Measurements from ENCODE around the gene PRR15.

The PRR15 gene

DNA sequence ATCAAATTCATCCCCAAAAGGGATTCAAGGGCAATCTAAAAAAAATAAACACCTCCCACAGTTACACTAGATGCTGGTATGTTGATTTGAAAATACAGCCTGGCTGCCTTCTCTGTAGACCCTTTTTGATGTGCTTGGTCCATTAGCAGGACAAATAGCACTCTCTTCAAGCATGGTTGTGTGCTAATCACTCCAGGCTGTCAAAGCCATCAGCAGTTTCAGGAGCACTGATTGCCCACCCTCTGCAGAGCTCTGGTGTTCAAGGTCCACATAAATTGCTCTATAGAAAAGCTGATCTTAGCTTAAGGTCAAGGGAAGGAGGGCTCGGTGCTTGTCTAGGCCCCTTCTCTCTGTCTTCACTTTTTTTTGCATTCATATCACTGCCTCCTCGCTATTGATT is 35.4 kb downstream of the PRR15 start:
- no peaks in the 10 kb centered on the region for H3K36me3 Mint-ChIP-seq (ENCODE audit: low read depth)
- no peak overlapping the region for H3K4me3 Mint-ChIP-seq
- H3K9me3 Mint-ChIP-seq = no peaks in the 10 kb centered on the region
- TF ChIP-seq, protein P1, sequence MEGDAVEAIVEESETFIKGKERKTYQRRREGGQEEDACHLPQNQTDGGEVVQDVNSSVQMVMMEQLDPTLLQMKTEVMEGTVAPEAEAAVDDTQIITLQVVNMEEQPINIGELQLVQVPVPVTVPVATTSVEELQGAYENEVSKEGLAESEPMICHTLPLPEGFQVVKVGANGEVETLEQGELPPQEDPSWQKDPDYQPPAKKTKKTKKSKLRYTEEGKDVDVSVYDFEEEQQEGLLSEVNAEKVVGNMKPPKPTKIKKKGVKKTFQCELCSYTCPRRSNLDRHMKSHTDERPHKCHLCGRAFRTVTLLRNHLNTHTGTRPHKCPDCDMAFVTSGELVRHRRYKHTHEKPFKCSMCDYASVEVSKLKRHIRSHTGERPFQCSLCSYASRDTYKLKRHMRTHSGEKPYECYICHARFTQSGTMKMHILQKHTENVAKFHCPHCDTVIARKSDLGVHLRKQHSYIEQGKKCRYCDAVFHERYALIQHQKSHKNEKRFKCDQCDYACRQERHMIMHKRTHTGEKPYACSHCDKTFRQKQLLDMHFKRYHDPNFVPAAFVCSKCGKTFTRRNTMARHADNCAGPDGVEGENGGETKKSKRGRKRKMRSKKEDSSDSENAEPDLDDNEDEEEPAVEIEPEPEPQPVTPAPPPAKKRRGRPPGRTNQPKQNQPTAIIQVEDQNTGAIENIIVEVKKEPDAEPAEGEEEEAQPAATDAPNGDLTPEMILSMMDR (IDR thresholded peaks at IDR 0.05) = no peak
- H3K27ac Mint-ChIP-seq = no peak overlapping the region
- H3K27me3 Mint-ChIP-seq (ENCODE audit: low read depth, poor library complexity) = no peaks in the 10 kb centered on the region
- no peak for DNase-seq
- H3K4me1 Mint-ChIP-seq = no peaks in the 10 kb centered on the region

DNA sequence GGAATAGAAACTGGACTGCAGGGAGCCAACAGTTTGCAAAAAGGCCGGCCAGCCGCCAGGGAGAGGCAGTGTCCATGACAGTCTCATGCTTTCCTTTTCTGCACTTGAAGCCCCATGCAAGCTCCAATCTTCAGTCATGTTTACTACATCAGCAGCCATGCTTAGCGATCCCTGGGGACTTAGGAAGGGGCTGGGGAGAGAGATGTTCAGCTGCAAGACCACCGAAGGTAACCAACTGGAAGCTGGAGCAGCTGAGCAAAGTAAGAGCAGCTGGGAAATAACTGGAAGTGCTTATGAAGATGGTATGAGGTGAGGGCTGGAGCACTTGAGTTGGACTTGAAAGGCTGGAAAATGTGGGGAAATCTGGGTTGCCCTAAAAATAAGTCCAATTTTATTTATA is 37.0 kb downstream of the PRR15 start:
- H3K9me3 Mint-ChIP-seq = no peaks in the 10 kb centered on the region
- no peak for DNase-seq
- no peaks in the 10 kb centered on the region for H3K4me1 Mint-ChIP-seq
- no peak overlapping the region for H3K4me3 Mint-ChIP-seq
- TF ChIP-seq, protein P1 (IDR thresholded peaks at IDR 0.05) = no peak
- H3K27ac Mint-ChIP-seq = no peak overlapping the region
- H3K27me3 Mint-ChIP-seq (ENCODE audit: low read depth, poor library complexity) = no peaks in the 10 kb centered on the region
- no peaks in the 10 kb centered on the region for H3K36me3 Mint-ChIP-seq (ENCODE audit: low read depth)

DNA sequence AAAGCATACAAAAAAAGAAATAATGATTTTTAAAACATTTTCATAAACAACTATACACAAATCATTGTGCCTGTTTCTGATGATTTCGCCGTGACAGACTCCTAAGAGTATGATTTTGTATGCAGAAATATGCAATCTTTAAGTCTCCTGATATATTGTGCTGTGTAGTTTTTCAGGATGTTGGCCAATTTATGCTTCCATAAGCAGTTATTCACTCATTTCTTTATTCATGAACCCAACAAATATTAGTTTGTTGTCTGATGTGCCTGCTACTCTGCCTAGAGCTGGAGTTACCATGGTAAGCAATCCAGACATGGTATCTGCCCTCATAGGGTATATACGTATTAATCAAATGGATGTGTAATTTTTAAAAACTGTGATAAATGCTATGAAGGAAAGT is 40.4 kb downstream of the PRR15 start:
- TF ChIP-seq, protein P1 (IDR thresholded peaks at IDR 0.05) = no peak
- H3K36me3 Mint-ChIP-seq (ENCODE audit: low read depth) = no peaks in the 10 kb centered on the region
- H3K4me1 Mint-ChIP-seq = peaks cover 4% of the 10 kb centered on the region
- no peaks in the 10 kb centered on the region for H3K9me3 Mint-ChIP-seq
- peaks cover 3% of the 10 kb centered on the region for H3K27me3 Mint-ChIP-seq (ENCODE audit: low read depth, poor library complexity)
- no peak overlapping the region for H3K27ac Mint-ChIP-seq
- no peak for DNase-seq
- no peak overlapping the region for H3K4me3 Mint-ChIP-seq

DNA sequence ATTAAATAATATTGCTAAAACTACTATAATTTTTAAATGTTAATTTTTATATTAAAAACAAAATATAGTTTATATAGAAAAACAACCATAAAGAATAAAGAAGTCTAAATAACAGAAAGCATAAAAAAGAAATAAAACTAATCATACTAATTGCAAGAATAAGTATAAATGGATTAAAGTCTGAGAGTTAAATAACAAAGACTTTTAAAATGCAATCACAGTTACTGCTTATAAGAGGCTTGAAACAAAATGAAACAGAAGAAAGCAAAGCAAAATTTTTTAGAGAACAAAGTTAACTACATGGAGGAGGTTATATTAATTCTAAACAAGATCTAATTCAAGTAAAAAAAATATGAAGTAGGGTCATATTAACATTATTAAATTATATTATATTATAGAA is 41.1 kb downstream of the PRR15 start:
- no peak for DNase-seq
- Mint-ChIP-seq H3K4me3 (no peak overlapping the region), H3K4me1 (peaks cover 11% of the 10 kb centered on the region), H3K36me3 (ENCODE audit: low read depth) (no peaks in the 10 kb centered on the region), H3K27me3 (ENCODE audit: low read depth, poor library complexity) (peaks cover 9% of the 10 kb centered on the region), H3K27ac (no peak overlapping the region), H3K9me3 (no peaks in the 10 kb centered on the region)
- TF ChIP-seq, protein P1 (IDR thresholded peaks at IDR 0.05) = no peak

DNA sequence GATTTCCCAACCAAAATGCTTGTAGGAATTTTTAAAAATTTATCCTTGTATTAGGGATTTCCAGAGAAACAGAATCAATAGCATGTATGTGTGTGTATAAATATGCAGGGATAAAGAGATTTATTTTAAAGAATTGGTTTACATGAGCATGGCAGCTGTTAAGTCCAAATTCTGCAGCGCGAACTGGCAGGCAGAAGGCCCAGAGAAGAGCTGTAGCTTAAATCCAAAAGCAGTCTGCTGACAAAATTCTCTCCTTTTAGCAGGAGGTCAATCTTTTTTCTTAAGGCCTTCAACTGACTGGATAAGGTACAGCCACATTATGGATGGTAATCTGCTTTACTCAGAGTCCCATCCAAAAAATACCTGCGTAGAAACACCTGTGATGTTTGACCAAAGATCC is 42.0 kb downstream of the PRR15 start:
- DNase-seq = no peak
- H3K36me3 Mint-ChIP-seq (ENCODE audit: low read depth) = no peaks in the 10 kb centered on the region
- TF ChIP-seq, protein P1 (IDR thresholded peaks at IDR 0.05) = no peak
- peaks cover 9% of the 10 kb centered on the region for H3K27me3 Mint-ChIP-seq (ENCODE audit: low read depth, poor library complexity)
- H3K27ac Mint-ChIP-seq = no peak overlapping the region
- no peak overlapping the region for H3K4me3 Mint-ChIP-seq
- no peaks in the 10 kb centered on the region for H3K9me3 Mint-ChIP-seq
- peaks cover 12% of the 10 kb centered on the region for H3K4me1 Mint-ChIP-seq

DNA sequence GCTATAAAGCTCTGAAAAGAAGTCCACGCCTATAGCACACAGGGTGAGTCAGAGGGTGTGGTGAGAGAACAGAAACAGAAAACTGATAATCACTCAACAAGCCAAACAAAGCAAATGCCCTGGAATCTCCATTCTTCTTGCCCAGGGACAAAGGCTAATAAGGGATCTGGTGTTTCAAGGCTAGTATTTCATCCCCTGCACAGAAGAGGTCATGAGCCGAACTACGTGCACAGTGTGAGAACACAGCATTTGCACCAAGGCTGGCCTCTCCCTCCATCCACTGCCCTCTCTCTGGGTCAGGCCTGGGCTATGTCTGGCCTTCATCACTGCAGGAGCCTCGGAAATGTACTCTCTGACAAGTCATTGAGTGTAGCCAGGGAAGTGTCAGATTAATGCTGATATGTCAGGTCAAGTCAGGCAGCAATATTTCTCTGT is 42.7 kb downstream of the PRR15 start:
- Mint-ChIP-seq H3K4me1 (peaks cover 12% of the 10 kb centered on the region), H3K9me3 (no peaks in the 10 kb centered on the region), H3K27me3 (ENCODE audit: low read depth, poor library complexity) (peaks cover 9% of the 10 kb centered on the region), H3K36me3 (ENCODE audit: low read depth) (no peaks in the 10 kb centered on the region), H3K4me3 (no peak overlapping the region), H3K27ac (no peak overlapping the region)
- no peak for DNase-seq
- TF ChIP-seq, protein P1 (IDR thresholded peaks at IDR 0.05) = no peak
